HTERT RPE-1 (cell line): ENCODE results near the gene PALM.
"Not testable (repeated sequence)": the region's sequence is repeated elsewhere in the genome, so short reads cannot be mapped to it uniquely, and the experiment has no call there.

Experiments
- in situ Hi-C: fragments of 300-500 bp; cut with MboI; formaldehyde crosslinking; loops from 4 replicates; pipeline ENCODE4 v1.14.3; 2020; ENCODE audit warnings: low sequenced_read_pairs

PALM gene

GRCh38 chr19:729965-730668, 21.4 kb downstream of the PALM start:
- in situ Hi-C loops = no loop called here

GRCh38 chr19:731000-731399, 22.3 kb downstream of the PALM start:
- in situ Hi-C loops = no loop called here

GRCh38 chr19:732148-733069, 23.7 kb downstream of the PALM start:
- in situ Hi-C loops = no loop called here

- in situ Hi-C loops = no loop called here
Measured at GRCh38 chr19:734716-735115, 26.0 kb downstream of the PALM start.

- in situ Hi-C loops = no loop called here
Measured at GRCh38 chr19:736125-736524, 27.4 kb downstream of the PALM start.

GRCh38 chr19:737591-738093, 28.9 kb downstream of the PALM start:
- in situ Hi-C loops = no loop called here

- in situ Hi-C loops = no loop called here
Measured at GRCh38 chr19:738509-739128, 29.9 kb downstream of the PALM start.

- in situ Hi-C loops = no loop called here
Measured at GRCh38 chr19:739998-740715, 31.4 kb downstream of the PALM start.

GRCh38 chr19:740816-741505, 32.2 kb downstream of the PALM start:
- in situ Hi-C loops = not testable (repeated sequence)

- in situ Hi-C loops = no loop called here
Measured at GRCh38 chr19:741506-742131, 32.9 kb downstream of the PALM start.

- in situ Hi-C loops = no loop called here
Measured at GRCh38 chr19:742540-743075, 33.9 kb downstream of the PALM start.

- in situ Hi-C loops = no loop called here
Measured at GRCh38 chr19:743168-743687, 34.5 kb downstream of the PALM start.

- in situ Hi-C loops = not testable (repeated sequence)
Measured at GRCh38 chr19:745138-745537, 36.4 kb downstream of the PALM start.

GRCh38 chr19:746208-746819, 37.6 kb downstream of the PALM start:
- in situ Hi-C loops = no loop called here

GRCh38 chr19:746956-747355, 38.2 kb downstream of the PALM start:
- in situ Hi-C loops = no loop called here

GRCh38 chr19:747432-748273, 38.9 kb downstream of the PALM start:
- in situ Hi-C loops = no loop called here

GRCh38 chr19:748274-748598, 39.5 kb downstream of the PALM start:
- in situ Hi-C loops = no loop called here

GRCh38 chr19:749811-750210, 41.1 kb downstream of the PALM start:
- in situ Hi-C loops = no loop called here
